ENCODE data around the gene TMEM247. TPM values are rescaled to one million over a fixed set of nuclear protein-coding genes. Genes with fewer than 3 reads are reported as not detected.

TMEM247 gene
- total and polyA plus RNA-seq, 10 donors = not detected

GRCh38 chr2:46448111-46448510 is 31.3 kb upstream of the TMEM247 start:
- Histone ChIP-seq H3K4me3 (no peak overlapping the region), H3K27me3 (replicated peaks in 1 of 7) (no peaks in the 10 kb centered on the region), H3K27ac (no peak overlapping the region), H3K9me3 (peaks cover 0 to 21% (median 15%) of the 10 kb centered on the region in 8 donors), H3K36me3 (no peaks in the 10 kb centered on the region), H3K4me1 (no peaks in the 10 kb centered on the region)
- TF ChIP-seq, protein P1, sequence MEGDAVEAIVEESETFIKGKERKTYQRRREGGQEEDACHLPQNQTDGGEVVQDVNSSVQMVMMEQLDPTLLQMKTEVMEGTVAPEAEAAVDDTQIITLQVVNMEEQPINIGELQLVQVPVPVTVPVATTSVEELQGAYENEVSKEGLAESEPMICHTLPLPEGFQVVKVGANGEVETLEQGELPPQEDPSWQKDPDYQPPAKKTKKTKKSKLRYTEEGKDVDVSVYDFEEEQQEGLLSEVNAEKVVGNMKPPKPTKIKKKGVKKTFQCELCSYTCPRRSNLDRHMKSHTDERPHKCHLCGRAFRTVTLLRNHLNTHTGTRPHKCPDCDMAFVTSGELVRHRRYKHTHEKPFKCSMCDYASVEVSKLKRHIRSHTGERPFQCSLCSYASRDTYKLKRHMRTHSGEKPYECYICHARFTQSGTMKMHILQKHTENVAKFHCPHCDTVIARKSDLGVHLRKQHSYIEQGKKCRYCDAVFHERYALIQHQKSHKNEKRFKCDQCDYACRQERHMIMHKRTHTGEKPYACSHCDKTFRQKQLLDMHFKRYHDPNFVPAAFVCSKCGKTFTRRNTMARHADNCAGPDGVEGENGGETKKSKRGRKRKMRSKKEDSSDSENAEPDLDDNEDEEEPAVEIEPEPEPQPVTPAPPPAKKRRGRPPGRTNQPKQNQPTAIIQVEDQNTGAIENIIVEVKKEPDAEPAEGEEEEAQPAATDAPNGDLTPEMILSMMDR (IDR thresholded peaks at IDR 0.05 in 8 of 11, conservative IDR thresholded peaks at IDR 0.05 in 3 of 11) = no peak
- no peak for TF ChIP-seq POLR2A (IDR thresholded peaks at IDR 0.05)
- whole genome bisulfite sequencing, 5 donors = 85 to 94% (median 91%) methylated on average over 6 of the region's 6 CpGs
- intact Hi-C loops (cut with DNase I; ENCODE audit: low total_unique reads) = no loop called here
- no peak for DNase-seq

GRCh38 chr2:46448641-46449040 is 30.7 kb upstream of the TMEM247 start:
- Histone ChIP-seq H3K27ac (no peak overlapping the region), H3K4me3 (no peak overlapping the region), H3K36me3 (no peaks in the 10 kb centered on the region), H3K27me3 (replicated peaks in 1 of 7) (no peaks in the 10 kb centered on the region), H3K9me3 (peaks cover 0 to 21% (median 15%) of the 10 kb centered on the region in 8 donors), H3K4me1 (no peaks in the 10 kb centered on the region)
- TF ChIP-seq, protein P1 (IDR thresholded peaks at IDR 0.05 in 8 of 11, conservative IDR thresholded peaks at IDR 0.05 in 3 of 11) = no peak
- TF ChIP-seq POLR2A (IDR thresholded peaks at IDR 0.05) (no peak), POLR2AphosphoS5 (IDR thresholded peaks at IDR 0.05) (no peak)
- DNase-seq = no peak
- intact Hi-C loops (cut with DNase I; ENCODE audit: low total_unique reads) = no loop called here

GRCh38 chr2:46449700-46450099 is 29.7 kb upstream of the TMEM247 start:
- no peak for DNase-seq
- H3K27me3 ChIP-seq (replicated peaks in 1 of 7) = no peaks in the 10 kb centered on the region
- no peak overlapping the region for H3K27ac ChIP-seq
- H3K9me3 ChIP-seq = peaks cover 0 to 19% (median 15%) of the 10 kb centered on the region in 8 donors
- TF ChIP-seq, protein P1 (IDR thresholded peaks at IDR 0.05 in 8 of 11, conservative IDR thresholded peaks at IDR 0.05 in 3 of 11) = no peak
- TF ChIP-seq POLR2A (IDR thresholded peaks at IDR 0.05) (no peak), POLR2AphosphoS5 (IDR thresholded peaks at IDR 0.05) (no peak)
- no peak overlapping the region for H3K4me3 ChIP-seq
- intact Hi-C loops (cut with DNase I; ENCODE audit: low total_unique reads) = no loop called here
- H3K4me1 ChIP-seq = no peaks in the 10 kb centered on the region
- H3K36me3 ChIP-seq = no peaks in the 10 kb centered on the region

DNA sequence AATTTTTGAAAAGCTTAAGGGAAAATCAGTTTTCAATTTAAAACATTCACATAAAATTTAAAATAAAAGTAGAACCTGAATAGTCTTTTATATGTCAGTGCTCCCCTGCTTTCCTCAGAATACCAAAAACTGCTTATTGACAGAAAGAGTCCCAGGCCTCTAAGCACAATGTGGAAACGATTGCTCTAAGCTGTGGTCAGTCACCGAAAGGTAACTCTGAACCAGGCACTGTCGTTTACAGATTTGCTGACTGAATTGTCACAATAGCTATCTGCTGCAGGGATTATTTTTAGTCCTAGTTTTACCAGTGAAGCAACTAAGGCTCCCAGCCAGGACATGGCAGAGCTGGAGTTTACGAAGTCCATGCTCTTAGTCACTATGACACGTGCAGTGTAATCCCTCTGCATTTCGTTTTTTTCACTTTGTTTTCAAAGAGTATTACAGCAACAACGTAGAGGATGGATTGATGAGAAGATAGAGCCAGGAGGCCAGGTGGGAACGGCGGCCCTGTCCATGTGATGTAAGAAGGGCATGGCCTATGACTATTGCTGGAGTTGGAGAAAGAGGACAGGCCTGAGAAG is 28.1 kb upstream of the TMEM247 start:
- no peak for TF ChIP-seq POLR2A (IDR thresholded peaks at IDR 0.05)
- TF ChIP-seq, protein P1 (IDR thresholded peaks at IDR 0.05 in 8 of 11, conservative IDR thresholded peaks at IDR 0.05 in 3 of 11) = no peak
- no peak for TF ChIP-seq POLR2AphosphoS5 (IDR thresholded peaks at IDR 0.05)
- Histone ChIP-seq H3K36me3 (no peaks in the 10 kb centered on the region), H3K4me3 (no peak overlapping the region), H3K9me3 (peaks cover 0 to 4% (median under 1%) of the 10 kb centered on the region in 8 donors), H3K4me1 (no peaks in the 10 kb centered on the region), H3K27ac (no peak overlapping the region), H3K27me3 (replicated peaks in 1 of 7) (no peaks in the 10 kb centered on the region)
- intact Hi-C loops (cut with DNase I; ENCODE audit: low total_unique reads) = no loop called here
- 82 to 95% (median 93%) methylated on average over 9 of the region's 9 CpGs for WGBS, 5 donors
- DNase-seq = no peak
